Skeletal muscle satellite cell (primary cell): ENCODE measurements around the gene CCDC47.
"Not testable (repeated sequence)": the region's sequence is repeated elsewhere in the genome, so short reads cannot be mapped to it uniquely, and the experiment has no call there.

Source experiments
- H3K27me3 ChIP-seq: 2 replicates; pipeline ENCODE4 v1.7.0; 2013; ENCODE audit warnings: low read length; ENCODE audit not compliant: control insufficient read depth, insufficient read depth
- H3K36me3 ChIP-seq: 2 replicates; pipeline ENCODE4 v1.7.0; 2013; ENCODE audit warnings: mild to moderate bottlenecking, control low read depth, low read length; ENCODE audit not compliant: insufficient read depth
- H3K4me1 ChIP-seq: 2 replicates; pipeline ENCODE4 v1.7.0; 2013; ENCODE audit warnings: low read length; ENCODE audit not compliant: control insufficient read depth, insufficient read depth
- H3K4me2 ChIP-seq: 2 replicates; pipeline ENCODE4 v1.7.0; 2013; ENCODE audit warnings: mild to moderate bottlenecking, low read length
- H3K4me3 ChIP-seq: 2 replicates; pipeline ENCODE4 v1.7.0; 2013; ENCODE audit warnings: low read length
- H3K9ac ChIP-seq: 2 replicates; pipeline ENCODE4 v1.7.0; 2013; ENCODE audit warnings: mild to moderate bottlenecking, low read depth, low read length, moderate library complexity
- H3K9me3 ChIP-seq: replicated peaks from 2 replicates; pipeline ENCODE4 v1.7.0; 2013; ENCODE audit warnings: mild to moderate bottlenecking, control low read depth, low read length

Gene CCDC47

DNA sequence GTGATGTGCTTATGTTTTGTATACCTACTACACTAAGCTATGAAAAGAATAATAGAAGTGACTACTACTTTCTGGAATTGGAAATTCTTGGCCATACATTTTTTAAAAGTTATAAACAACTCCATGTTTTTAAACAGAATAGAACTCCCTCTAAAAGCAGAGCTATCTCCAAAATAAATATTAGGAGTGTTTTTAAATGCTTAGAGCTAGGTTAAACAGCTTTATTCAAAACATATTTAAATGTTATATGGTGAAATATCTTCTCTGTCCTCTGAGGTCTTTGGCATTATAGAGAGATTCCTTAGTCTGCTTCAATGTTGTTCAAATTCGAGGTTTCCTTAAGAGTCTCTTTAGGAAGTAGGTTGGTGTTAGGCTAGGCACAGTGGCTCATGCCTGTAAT, 30.9 kb upstream of the CCDC47 start:
- H3K4me1 ChIP-seq, result no peaks in the 10 kb centered on the region
- no peaks in the 10 kb centered on the region for H3K27me3 ChIP-seq
- peaks cover 88% of the 10 kb centered on the region for H3K36me3 ChIP-seq
- H3K9me3 ChIP-seq, result no peaks in the 10 kb centered on the region
- H3K4me3 ChIP-seq, result no peak overlapping the region
- H3K4me2 ChIP-seq, result no peak overlapping the region
- no peak overlapping the region for H3K9ac ChIP-seq

GRCh38 chr17:63800783-63801182, 27.4 kb upstream of the CCDC47 start:
- Histone ChIP-seq H3K27me3 (no peaks in the 10 kb centered on the region), H3K9me3 (no peaks in the 10 kb centered on the region), H3K4me3 (no peak overlapping the region), H3K4me2 (no peak overlapping the region), H3K9ac (no peak overlapping the region), H3K36me3 (peaks cover 89% of the 10 kb centered on the region), H3K4me1 (no peaks in the 10 kb centered on the region)

DNA sequence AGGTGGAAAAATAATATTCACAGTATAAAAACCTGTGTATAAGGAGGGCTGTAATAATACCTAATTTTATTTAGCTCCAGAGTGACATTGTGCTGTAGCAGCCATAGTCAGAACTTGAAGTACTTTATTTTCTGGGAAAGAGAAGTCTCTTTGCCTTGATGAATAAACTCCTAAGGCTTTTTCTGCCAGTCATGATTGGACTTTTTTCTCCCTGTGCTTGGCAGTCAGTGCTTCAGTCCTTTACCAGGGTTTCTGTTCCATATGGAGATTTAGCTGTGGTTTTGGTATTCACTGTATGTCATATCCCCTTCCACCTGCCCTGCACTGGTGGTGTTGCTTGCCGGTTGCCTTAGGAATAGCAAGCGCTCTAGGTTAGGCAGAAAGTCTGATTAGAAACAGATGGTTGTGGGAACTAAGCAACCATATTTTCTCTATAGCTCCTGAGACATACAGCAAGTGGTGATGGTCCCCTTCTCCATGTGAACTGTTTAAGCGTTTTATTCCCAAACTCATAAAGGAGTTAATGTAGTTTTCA, 25.2 kb upstream of the CCDC47 start:
- H3K4me1 ChIP-seq, result no peaks in the 10 kb centered on the region
- H3K9me3 ChIP-seq, result no peaks in the 10 kb centered on the region
- H3K4me2 ChIP-seq, result no peak overlapping the region
- peaks cover 86% of the 10 kb centered on the region for H3K36me3 ChIP-seq
- H3K4me3 ChIP-seq, result no peak overlapping the region
- H3K27me3 ChIP-seq, result no peaks in the 10 kb centered on the region
- H3K9ac ChIP-seq, result no peak overlapping the region

DNA sequence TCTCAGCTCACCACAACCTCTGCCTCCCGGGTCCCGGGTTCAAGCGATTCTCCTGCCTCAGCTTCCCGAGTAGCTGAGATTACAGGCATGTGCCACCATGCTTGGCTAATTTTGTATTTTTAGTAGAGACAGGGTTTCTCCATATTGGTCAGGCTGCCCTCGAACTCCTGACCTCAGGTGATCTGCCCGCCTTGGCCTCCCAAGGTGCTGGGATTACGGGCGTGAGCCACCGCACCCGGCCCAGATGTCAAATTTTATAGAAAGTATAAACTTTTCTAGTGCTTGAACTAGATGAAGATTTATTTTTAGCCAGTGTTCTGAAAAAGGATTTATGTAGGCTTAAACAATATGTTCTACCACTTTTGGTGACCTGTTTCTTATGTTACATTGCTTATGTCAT, 23.0 kb upstream of the CCDC47 start:
- peaks cover 90% of the 10 kb centered on the region for H3K36me3 ChIP-seq
- H3K9ac ChIP-seq, H3K27me3 ChIP-seq, H3K4me3 ChIP-seq, H3K4me1 ChIP-seq, H3K9me3 ChIP-seq, H3K4me2 ChIP-seq: not testable (repeated sequence)

GRCh38 chr17:63792055-63792729, 18.8 kb upstream of the CCDC47 start:
- H3K4me3 ChIP-seq, result no peak overlapping the region
- H3K36me3 ChIP-seq, result peaks cover 73% of the 10 kb centered on the region
- H3K27me3 ChIP-seq, result no peaks in the 10 kb centered on the region
- H3K9ac ChIP-seq, result no peak overlapping the region
- H3K4me1 ChIP-seq, result no peaks in the 10 kb centered on the region
- H3K9me3 ChIP-seq, result no peaks in the 10 kb centered on the region
- no peak overlapping the region for H3K4me2 ChIP-seq

DNA sequence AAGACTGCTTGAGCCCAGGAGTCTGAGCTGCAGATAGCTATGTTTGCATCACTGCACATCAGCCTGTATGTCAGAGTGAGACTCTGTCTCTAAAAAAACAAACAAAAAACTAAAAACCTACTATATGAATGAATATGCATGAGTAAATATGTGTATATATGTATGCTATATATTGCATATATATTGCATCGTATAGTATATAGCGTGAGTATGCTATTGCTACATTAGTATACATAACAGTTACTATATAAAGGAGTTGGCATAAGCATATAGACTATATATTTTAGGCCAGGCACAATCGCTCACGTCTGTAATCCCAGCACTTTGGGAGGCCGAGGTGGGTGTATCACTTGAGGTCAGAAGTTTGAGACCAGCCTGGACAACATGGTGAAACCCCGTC, 16.7 kb upstream of the CCDC47 start:
- H3K4me2 ChIP-seq, result no peak overlapping the region
- H3K27me3 ChIP-seq, result no peaks in the 10 kb centered on the region
- no peak overlapping the region for H3K4me3 ChIP-seq
- no peaks in the 10 kb centered on the region for H3K9me3 ChIP-seq
- peaks cover 11% of the 10 kb centered on the region for H3K4me1 ChIP-seq
- no peak overlapping the region for H3K9ac ChIP-seq
- H3K36me3 ChIP-seq, result peaks cover 57% of the 10 kb centered on the region

DNA sequence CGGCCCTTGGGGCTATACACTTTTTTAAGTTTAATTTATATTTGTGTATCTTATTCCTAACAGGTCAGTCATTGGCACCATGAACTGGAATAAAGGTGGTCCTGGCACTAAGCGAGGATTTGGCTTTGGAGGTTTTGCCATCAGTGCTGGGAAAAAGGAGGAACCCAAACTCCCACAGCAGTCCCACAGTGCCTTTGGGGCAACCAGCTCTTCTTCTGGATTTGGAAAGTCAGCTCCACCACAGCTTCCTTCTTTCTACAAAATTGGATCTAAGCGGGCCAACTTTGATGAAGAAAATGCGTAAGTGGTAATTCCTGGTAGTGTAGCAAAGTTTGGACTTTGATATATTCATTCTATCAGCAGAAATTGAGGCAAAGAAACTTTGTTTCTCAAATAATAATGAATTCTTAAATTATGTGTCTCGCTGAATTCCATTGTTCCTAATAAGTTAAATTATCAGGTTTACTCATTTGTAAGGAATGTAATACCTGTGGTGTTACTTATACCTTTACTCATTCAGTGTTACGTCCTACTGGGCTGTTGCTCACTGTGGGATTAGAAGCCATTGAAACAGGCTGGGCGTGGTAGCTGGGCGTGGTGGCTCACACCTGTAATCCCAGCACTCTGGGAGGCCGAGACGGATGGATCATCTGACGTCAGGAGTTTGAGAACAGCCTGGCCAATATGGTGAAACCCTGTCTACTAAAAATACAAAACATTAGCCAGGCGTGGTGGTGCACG, 13.7 kb upstream of the CCDC47 start:
- Histone ChIP-seq H3K27me3 (no peaks in the 10 kb centered on the region), H3K4me1 (peaks cover 25% of the 10 kb centered on the region), H3K4me2 (no peak overlapping the region), H3K9me3 (no peaks in the 10 kb centered on the region), H3K4me3 (no peak overlapping the region), H3K36me3 (peaks cover 37% of the 10 kb centered on the region), H3K9ac (no peak overlapping the region)

DNA sequence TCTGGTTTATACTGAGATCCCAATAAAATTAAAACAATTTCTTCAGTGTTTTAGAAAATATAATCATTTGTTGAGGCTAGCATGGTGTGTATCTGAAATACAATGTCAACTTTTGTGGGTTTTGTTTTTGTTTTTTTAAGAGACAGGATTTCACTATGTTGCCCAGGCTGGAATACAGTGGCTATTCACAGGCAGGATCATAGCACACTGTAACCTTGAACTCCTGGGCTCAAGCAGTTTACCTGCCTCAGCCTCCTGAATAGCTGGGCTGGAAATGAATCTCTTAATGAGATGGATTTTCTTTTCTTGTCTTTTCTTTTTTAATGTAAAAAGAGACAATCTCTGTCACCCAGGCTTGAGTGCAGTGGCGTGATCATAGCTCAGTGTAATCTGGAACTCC, 12.7 kb upstream of the CCDC47 start:
- Histone ChIP-seq H3K4me3 (no peak overlapping the region), H3K9ac (no peak overlapping the region), H3K9me3 (no peaks in the 10 kb centered on the region), H3K4me2 (no peak overlapping the region), H3K27me3 (no peaks in the 10 kb centered on the region), H3K4me1 (peaks cover 28% of the 10 kb centered on the region), H3K36me3 (peaks cover 29% of the 10 kb centered on the region)

DNA sequence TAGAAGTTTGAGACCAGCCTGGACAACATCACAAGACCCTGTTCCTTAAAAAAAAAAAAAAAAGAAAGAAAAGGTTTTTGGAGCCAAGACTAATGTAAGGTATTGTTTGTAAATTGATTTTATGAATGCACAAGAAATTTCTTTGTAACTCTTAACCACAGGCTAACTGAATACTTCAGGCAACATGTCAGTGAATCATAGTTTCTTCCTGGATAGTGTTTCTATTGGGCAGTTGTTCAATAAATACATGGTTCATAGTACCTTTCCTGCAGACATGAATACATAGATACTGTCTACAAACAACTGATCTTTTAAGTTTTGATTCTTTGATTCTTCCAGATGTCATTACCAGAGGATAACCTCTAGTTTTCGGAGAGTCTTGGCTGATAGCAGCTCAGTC, 12.2 kb upstream of the CCDC47 start:
- no peak overlapping the region for H3K9ac ChIP-seq
- no peak overlapping the region for H3K4me3 ChIP-seq
- H3K4me2 ChIP-seq, result peak overlapping the region; percentile 20
- H3K9me3 ChIP-seq, result no peaks in the 10 kb centered on the region
- peaks cover 33% of the 10 kb centered on the region for H3K4me1 ChIP-seq
- peaks cover 29% of the 10 kb centered on the region for H3K36me3 ChIP-seq
- no peaks in the 10 kb centered on the region for H3K27me3 ChIP-seq

- H3K9me3 ChIP-seq, result no peaks in the 10 kb centered on the region
- H3K4me2 ChIP-seq, result no peak overlapping the region
- H3K4me1 ChIP-seq, result peaks cover 38% of the 10 kb centered on the region
- H3K36me3 ChIP-seq, result peaks cover 30% of the 10 kb centered on the region
- H3K27me3 ChIP-seq, result no peaks in the 10 kb centered on the region
- no peak overlapping the region for H3K4me3 ChIP-seq
- no peak overlapping the region for H3K9ac ChIP-seq
Observed at GRCh38 chr17:63783522-63783921, 10.1 kb upstream of the CCDC47 start.

GRCh38 chr17:63780928-63781327, 7.5 kb upstream of the CCDC47 start:
- Histone ChIP-seq H3K36me3 (peaks cover 26% of the 10 kb centered on the region), H3K9me3 (no peaks in the 10 kb centered on the region), H3K9ac (no peak overlapping the region), H3K4me2 (peak overlapping the region; percentile 61), H3K4me3 (no peak overlapping the region), H3K4me1 (peaks cover 38% of the 10 kb centered on the region), H3K27me3 (no peaks in the 10 kb centered on the region)

DNA sequence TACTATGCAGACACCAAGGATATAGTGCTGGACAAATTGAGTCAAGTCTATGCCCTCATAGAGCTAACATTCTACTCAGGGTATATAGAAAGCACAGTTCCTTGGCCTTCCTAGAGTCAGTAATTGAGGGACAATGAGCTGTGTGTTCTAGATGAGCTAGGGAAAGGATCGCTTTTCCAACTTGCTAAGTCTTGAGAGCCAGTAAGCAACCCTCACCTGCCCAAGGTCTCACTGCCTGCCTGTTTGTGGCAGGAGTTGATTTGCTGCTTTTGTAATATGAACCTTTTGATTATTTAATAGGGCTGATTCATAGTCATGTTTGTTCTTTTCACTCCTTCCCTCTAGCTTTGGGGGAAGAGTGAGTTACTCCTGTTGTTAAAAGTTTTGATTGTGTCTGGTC, 7.1 kb upstream of the CCDC47 start:
- H3K36me3 ChIP-seq, result peaks cover 26% of the 10 kb centered on the region
- no peaks in the 10 kb centered on the region for H3K9me3 ChIP-seq
- no peak overlapping the region for H3K4me3 ChIP-seq
- no peak overlapping the region for H3K9ac ChIP-seq
- peak overlapping the region; percentile 61 for H3K4me2 ChIP-seq
- no peaks in the 10 kb centered on the region for H3K27me3 ChIP-seq
- H3K4me1 ChIP-seq, result peaks cover 39% of the 10 kb centered on the region
